ENCODE results near the gene BAIAP3. TPM values are rescaled to one million over a fixed set of nuclear protein-coding genes. Genes with fewer than 3 reads are reported as not detected.
"Not testable (repeated sequence)": the region's sequence is repeated elsewhere in the genome, so short reads cannot be mapped to it uniquely, and the experiment has no call there.

The BAIAP3 gene
- total RNA-seq, 4 donors from 2014 or later, result 1.5 to 14.2 (median 1.9) TPM

DNA sequence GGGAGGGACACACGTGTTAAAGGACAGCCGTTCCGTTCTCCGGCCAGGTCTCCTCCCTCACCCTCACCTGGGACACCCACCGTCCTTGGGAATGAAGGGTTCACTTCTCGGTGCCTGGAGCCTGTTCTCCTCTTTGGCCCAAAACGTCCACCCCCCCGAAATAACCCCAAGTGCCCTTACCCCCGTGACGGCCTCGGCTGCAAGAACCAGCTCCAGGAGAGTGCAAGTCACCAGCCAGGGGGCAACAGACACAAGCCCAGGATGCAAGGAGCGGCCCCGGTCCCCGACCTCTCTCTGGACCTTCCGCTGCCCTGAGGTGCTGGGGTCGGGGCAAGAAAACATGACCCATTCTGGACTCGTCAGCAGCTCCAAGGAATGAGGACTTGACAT is 44.0 kb upstream of the BAIAP3 start:
- TF ChIP-seq, protein P1, sequence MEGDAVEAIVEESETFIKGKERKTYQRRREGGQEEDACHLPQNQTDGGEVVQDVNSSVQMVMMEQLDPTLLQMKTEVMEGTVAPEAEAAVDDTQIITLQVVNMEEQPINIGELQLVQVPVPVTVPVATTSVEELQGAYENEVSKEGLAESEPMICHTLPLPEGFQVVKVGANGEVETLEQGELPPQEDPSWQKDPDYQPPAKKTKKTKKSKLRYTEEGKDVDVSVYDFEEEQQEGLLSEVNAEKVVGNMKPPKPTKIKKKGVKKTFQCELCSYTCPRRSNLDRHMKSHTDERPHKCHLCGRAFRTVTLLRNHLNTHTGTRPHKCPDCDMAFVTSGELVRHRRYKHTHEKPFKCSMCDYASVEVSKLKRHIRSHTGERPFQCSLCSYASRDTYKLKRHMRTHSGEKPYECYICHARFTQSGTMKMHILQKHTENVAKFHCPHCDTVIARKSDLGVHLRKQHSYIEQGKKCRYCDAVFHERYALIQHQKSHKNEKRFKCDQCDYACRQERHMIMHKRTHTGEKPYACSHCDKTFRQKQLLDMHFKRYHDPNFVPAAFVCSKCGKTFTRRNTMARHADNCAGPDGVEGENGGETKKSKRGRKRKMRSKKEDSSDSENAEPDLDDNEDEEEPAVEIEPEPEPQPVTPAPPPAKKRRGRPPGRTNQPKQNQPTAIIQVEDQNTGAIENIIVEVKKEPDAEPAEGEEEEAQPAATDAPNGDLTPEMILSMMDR (IDR thresholded peaks at IDR 0.05), result no peak
- no peak for DNase-seq (ENCODE audit: low spot score)
- ATAC-seq (ENCODE audit: low FRiP score), result no peak

DNA sequence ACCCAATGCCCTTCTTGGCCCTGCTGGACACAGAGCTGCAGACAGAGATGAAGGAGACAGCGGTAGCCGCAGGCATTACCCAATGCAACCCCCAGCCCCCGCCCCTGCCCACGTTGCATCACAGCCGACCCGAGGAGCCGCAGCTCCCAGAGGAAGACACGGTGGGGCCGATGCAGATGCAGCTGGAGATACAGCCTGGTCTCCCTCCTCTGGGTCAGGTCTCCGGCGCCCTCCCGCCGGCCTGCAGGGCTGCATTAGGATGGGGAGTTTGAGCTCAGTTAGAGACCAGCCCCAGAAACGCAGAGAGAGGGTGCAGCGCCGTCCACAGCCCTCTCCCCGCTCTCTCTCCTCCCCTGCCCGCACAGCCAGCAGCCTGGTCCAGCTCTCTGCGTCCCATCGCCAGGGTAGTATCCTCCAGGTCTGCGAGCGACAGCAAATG is 43.4 kb upstream of the BAIAP3 start:
- no peak for DNase-seq (ENCODE audit: low spot score)
- TF ChIP-seq, protein P1 (IDR thresholded peaks at IDR 0.05), result no peak
- no peak for ATAC-seq (ENCODE audit: low FRiP score)

DNA sequence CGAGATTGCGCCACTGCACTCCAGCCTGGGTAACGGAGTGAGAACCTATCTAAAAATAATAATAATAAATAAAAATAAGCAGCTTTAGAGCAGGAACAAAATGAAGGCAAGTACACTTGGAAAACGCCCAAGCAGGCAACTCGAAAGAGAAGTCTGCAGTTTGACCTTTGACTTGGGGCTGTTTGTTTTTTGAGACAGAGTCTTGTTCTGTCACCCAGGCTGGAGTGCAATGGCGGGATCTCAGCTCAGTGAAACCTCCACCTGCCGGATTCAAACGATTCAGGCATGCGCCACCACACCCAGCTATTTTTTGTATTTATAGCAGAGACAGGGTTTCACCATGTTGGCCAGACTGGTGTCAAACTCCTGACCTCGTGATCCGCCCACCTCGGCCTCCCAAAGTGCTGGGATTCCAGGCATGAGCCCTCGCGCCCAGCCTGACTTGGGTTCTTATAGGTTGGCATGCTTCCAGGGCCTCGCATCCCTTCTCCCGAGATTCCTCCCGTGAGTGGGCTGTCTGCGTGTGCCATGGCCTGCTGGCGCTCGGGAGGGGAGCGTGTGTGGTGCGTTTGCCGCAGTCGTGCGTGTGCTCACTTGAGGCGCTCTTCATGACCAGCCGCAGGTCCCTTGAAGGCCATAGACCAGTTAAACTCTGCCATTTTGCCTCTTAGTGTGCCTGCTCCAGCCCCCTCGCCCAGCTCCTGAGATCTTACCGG is 42.4 kb upstream of the BAIAP3 start:
- ATAC-seq (ENCODE audit: low FRiP score), result no peak
- TF ChIP-seq, protein P1 (IDR thresholded peaks at IDR 0.05), result no peak
- DNase-seq (ENCODE audit: low spot score), result no peak

DNA sequence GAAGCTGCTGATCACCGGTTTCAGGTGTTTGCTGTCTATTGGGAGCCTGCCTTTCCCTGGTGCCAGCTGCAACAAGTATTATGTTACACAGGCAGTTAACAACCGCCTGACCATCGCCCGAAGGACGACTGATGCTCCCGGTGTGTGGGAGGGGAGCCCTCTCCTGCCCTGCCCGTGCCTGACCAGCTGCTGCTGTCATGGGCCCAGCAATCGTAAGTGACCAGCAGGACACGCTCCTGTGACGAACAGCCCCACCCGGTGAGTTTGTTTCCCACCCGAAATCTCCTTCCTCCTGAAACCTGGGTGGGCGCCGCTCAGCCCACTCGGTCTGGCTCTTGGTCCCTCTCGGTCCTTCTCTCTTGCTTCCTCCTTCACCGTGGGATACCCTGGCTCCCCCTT is 41.9 kb upstream of the BAIAP3 start:
- TF ChIP-seq, protein P1 (IDR thresholded peaks at IDR 0.05), result no peak
- DNase-seq (ENCODE audit: low spot score), result no peak
- ATAC-seq (ENCODE audit: low FRiP score), result no peak

DNA sequence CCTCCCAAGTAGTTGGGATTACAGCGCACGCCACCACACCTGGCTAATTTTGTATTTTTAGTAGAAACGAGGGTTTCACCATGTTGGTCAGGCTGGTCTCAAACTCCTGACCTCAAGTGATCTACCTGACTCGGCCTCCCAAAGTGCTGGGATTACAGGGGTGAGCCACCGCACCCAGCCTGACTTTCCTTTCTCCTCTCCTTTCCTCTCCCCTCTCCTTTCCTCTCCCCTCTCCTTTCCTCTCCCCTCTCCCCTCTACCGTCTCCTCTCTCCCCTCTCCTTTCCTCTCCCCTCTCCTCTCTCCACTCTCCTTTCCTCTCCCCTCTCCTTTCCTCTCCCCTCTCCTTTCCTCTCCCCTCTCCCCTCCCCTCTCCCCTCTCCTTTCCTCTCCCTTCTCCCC is 41.2 kb upstream of the BAIAP3 start:
- ATAC-seq (ENCODE audit: low FRiP score), result not testable (repeated sequence)

DNA sequence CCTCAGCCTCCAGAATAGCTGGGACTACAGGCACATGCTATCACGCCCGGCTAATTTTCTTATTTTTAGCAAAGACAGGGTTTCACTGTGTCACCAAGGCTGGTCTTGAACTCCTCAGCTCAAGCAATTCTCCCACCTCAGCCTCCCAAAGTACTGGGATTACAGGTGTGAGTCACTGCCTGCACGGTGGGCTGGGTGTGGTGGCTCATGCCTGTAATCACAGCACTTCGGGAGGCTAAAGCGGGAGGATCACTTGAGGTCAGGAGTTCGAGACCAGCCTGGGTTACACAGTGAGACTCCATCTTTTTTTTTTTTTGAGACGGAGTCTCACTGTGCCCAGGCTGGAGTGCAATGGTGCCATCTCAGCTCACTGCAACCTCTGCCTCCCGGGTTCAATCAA is 40.6 kb upstream of the BAIAP3 start:
- DNase-seq (ENCODE audit: low spot score); ATAC-seq (ENCODE audit: low FRiP score): not testable (repeated sequence)

More for the DNA sequence above, 41.2 kb upstream of the BAIAP3 start:
- not testable (repeated sequence) for DNase-seq (ENCODE audit: low spot score)

DNA sequence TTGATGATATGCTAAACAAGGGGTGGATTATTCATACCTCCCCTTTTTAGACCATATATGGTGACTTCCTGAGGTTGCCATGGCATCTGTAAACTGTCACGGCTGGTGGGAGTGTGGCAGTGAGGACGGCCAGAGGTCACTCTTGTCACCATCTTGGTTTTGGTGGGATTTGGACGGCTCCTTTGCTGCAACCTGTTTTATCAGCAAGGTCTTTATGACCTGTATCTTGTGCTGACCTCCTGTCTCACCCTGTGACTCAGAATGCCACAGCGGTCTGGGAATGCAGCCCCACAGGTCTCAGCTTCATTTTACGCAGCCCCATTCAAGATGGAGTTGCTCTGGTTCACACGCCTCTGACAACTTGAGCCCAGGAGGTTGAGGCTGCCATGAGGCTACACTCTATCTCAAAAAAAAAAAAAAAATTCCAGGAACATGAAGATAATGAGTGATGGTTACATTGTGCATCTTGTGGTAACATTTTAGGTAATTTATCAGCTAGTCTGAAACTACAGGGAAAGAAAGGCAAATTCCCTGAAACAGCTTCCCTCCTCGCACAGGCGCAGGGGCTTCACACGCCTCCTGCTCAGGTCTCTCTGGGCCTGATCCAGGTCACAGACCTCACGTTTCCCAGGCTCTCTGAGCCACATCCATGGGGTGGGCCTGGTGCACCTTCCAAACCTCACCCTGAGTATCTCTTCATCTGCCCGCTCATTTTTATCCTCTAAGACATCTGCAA is 39.4 kb upstream of the BAIAP3 start:
- ATAC-seq (ENCODE audit: low FRiP score), result no peak
- no peak for DNase-seq (ENCODE audit: low spot score)
- TF ChIP-seq, protein P1 (IDR thresholded peaks at IDR 0.05), result no peak

DNA sequence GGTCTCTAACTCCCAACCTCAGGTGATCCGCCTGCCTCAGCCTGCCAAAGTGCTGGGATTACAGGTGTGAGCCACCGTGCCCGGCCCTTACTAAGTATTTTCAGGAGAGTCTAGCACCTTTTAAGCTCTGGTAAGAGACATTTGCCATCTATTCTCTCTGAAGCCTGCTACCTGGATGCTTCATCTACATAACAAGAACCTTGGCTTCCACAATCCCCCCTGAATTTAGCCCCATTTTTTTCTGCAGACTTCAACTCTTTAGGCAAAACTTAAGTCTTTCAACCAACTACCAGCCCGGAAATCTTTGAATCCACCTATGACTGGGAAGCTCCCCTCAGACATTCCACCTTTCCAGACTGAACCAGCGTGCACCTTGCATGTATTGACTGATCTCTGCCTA is 38.0 kb upstream of the BAIAP3 start:
- ATAC-seq (ENCODE audit: low FRiP score), result no peak
- TF ChIP-seq, protein P1 (IDR thresholded peaks at IDR 0.05), result no peak
- no peak for DNase-seq (ENCODE audit: low spot score)

DNA sequence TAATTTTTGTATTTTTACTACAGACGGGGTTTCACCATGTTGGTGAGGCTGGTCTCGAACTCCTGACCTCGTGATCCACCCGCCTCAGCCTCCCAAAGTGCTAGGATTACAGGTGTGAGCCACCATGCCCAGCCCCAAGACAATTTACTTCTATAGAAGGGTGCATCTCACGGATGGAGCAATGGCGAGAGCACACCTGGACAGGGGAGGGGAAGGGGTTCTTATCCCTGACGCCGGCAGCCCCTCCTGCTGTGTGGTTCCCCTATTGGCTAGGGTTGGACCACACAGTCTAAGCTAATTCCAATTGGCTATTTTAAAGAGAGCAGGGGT is 36.8 kb upstream of the BAIAP3 start:
- ATAC-seq (ENCODE audit: low FRiP score); DNase-seq (ENCODE audit: low spot score): not testable (repeated sequence)
